ENCODE results near the gene NDUFA11.

- TF ChIP-seq POLR2AphosphoS5 (IDR thresholded peaks at IDR 0.05) = no peak
- no peak for TF ChIP-seq EP300 (IDR thresholded peaks at IDR 0.05)
- TF ChIP-seq POLR2A (IDR thresholded peaks at IDR 0.05) = no peak
- TF ChIP-seq CTCF (IDR thresholded peaks at IDR 0.05) = no peak
Observed at GRCh38 chr19:5932609-5933262, 29.1 kb upstream of the NDUFA11 start.
